ACC112 (cell line): Measurements from ENCODE around the gene AKAP1.

Experiments
- H2AFZ ChIP-seq: fragments of 200-600 bp; sonication (generic); one replicate; pipeline ENCODE4 v1.6.0; 2017; ENCODE audit warnings: antibody characterized with exemption, low read length; ENCODE audit not compliant: unreplicated experiment
- H3K27ac ChIP-seq: fragments of 200-600 bp; sonication (generic); 2 replicates; pipeline ENCODE4 v1.5.1; 2014; ENCODE audit warnings: low read depth, mild to moderate bottlenecking, antibody characterized with exemption, low read length, moderate library complexity
- H3K27me3 ChIP-seq: fragments of 200-600 bp; sonication (generic); 2 replicates; pipeline ENCODE4 v1.6.1; 2014; ENCODE audit warnings: mild to moderate bottlenecking, antibody characterized with exemption, low read length, moderate library complexity, mixed read lengths; ENCODE audit not compliant: insufficient read depth
- H3K36me3 ChIP-seq: fragments of 200-600 bp; sonication (generic); 2 replicates; pipeline ENCODE4 v1.6.1; 2016; ENCODE audit warnings: mild to moderate bottlenecking, antibody characterized with exemption, low read length, moderate library complexity, mixed read lengths; ENCODE audit not compliant: insufficient read depth
- H3K4me1 ChIP-seq: fragments of 200-600 bp; sonication (generic); one replicate; pipeline ENCODE4 v1.6.1; 2016; ENCODE audit warnings: low read length, mixed read lengths; ENCODE audit not compliant: insufficient read depth, unreplicated experiment, control insufficient read depth
- H3K4me3 ChIP-seq: fragments of 200-600 bp; sonication (generic); 2 replicates; pipeline ENCODE4 v1.5.1; 2014; ENCODE audit warnings: mild to moderate bottlenecking, low read depth, low read length
- H3K79me2 ChIP-seq: fragments of 200-600 bp; sonication (generic); one replicate; pipeline ENCODE4 v1.6.0; 2016; ENCODE audit warnings: low read length; ENCODE audit not compliant: control insufficient read depth, unreplicated experiment, insufficient read depth

AKAP1 gene

GRCh38 chr17:57113656-57114055 lies 28.6 kb downstream of the AKAP1 start:
- no peak overlapping the region for H3K4me3 ChIP-seq

GRCh38 chr17:57114085-57114673 lies 29.1 kb downstream of the AKAP1 start:
- no peaks in the 10 kb centered on the region for H3K4me1 ChIP-seq
- peaks cover 3% of the 10 kb centered on the region; the same call in 1 of the 2 replicates for H3K36me3 ChIP-seq
- no peaks in the 10 kb centered on the region for H3K27me3 ChIP-seq
- no peak overlapping the region for H3K27ac ChIP-seq
- H2AFZ ChIP-seq: no peak overlapping the region
- no peaks in the 10 kb centered on the region for H3K79me2 ChIP-seq
- H3K4me3 ChIP-seq: no peak overlapping the region

More at GRCh38 chr17:57113656-57114055, 28.6 kb downstream of the AKAP1 start:
- H3K36me3 ChIP-seq: peaks cover 3% of the 10 kb centered on the region; the same call in 1 of the 2 replicates
- H3K79me2 ChIP-seq: no peaks in the 10 kb centered on the region
- no peak overlapping the region for H3K27ac ChIP-seq
- no peaks in the 10 kb centered on the region for H3K4me1 ChIP-seq
- H2AFZ ChIP-seq: no peak overlapping the region
- H3K27me3 ChIP-seq: no peaks in the 10 kb centered on the region

GRCh38 chr17:57115377-57115776 lies 30.3 kb downstream of the AKAP1 start:
- Histone ChIP-seq H3K36me3 (peaks cover 3% of the 10 kb centered on the region; the same call in 1 of the 2 replicates), H3K4me1 (no peaks in the 10 kb centered on the region), H3K79me2 (no peaks in the 10 kb centered on the region), H2AFZ (no peak overlapping the region), H3K27ac (no peak overlapping the region), H3K4me3 (no peak overlapping the region), H3K27me3 (no peaks in the 10 kb centered on the region)

GRCh38 chr17:57115916-57116315 lies 30.9 kb downstream of the AKAP1 start:
- Histone ChIP-seq H3K4me1 (no peaks in the 10 kb centered on the region), H3K27me3 (no peaks in the 10 kb centered on the region), H3K27ac (no peak overlapping the region), H3K79me2 (no peaks in the 10 kb centered on the region), H3K36me3 (peaks cover 3% of the 10 kb centered on the region; the same call in 1 of the 2 replicates), H3K4me3 (no peak overlapping the region), H2AFZ (no peak overlapping the region)

- Histone ChIP-seq H3K79me2 (no peaks in the 10 kb centered on the region), H3K4me1 (no peaks in the 10 kb centered on the region), H3K36me3 (peaks cover 3% of the 10 kb centered on the region; the same call in 1 of the 2 replicates), H2AFZ (no peak overlapping the region), H3K27ac (no peak overlapping the region), H3K27me3 (no peaks in the 10 kb centered on the region), H3K4me3 (no peak overlapping the region)
These were observed 32.8 kb downstream of the AKAP1 start for GRCh38 chr17:57117798-57118197.

GRCh38 chr17:57120814-57121213 lies 35.8 kb downstream of the AKAP1 start:
- Histone ChIP-seq H3K79me2 (no peaks in the 10 kb centered on the region), H3K4me1 (no peaks in the 10 kb centered on the region), H3K27me3 (no peaks in the 10 kb centered on the region), H3K4me3 (no peak overlapping the region), H3K36me3 (no peaks in the 10 kb centered on the region), H3K27ac (no peak overlapping the region), H2AFZ (no peak overlapping the region)

- Histone ChIP-seq H3K36me3 (no peaks in the 10 kb centered on the region), H3K4me1 (no peaks in the 10 kb centered on the region), H3K79me2 (no peaks in the 10 kb centered on the region), H2AFZ (no peak overlapping the region), H3K4me3 (no peak overlapping the region), H3K27ac (no peak overlapping the region), H3K27me3 (no peaks in the 10 kb centered on the region)
These were observed 36.4 kb downstream of the AKAP1 start for GRCh38 chr17:57121308-57122042.

- H3K27ac ChIP-seq: no peak overlapping the region
- H2AFZ ChIP-seq: no peak overlapping the region
- H3K4me3 ChIP-seq: no peak overlapping the region
- no peaks in the 10 kb centered on the region for H3K27me3 ChIP-seq
- no peaks in the 10 kb centered on the region for H3K4me1 ChIP-seq
- no peaks in the 10 kb centered on the region for H3K79me2 ChIP-seq
- no peaks in the 10 kb centered on the region for H3K36me3 ChIP-seq
These were observed 39.0 kb downstream of the AKAP1 start for GRCh38 chr17:57124053-57124452.

GRCh38 chr17:57125406-57125805 lies 40.4 kb downstream of the AKAP1 start:
- no peaks in the 10 kb centered on the region for H3K4me1 ChIP-seq
- no peak overlapping the region for H2AFZ ChIP-seq
- no peaks in the 10 kb centered on the region for H3K36me3 ChIP-seq
- H3K27ac ChIP-seq: no peak overlapping the region
- no peaks in the 10 kb centered on the region for H3K79me2 ChIP-seq
- H3K4me3 ChIP-seq: no peak overlapping the region
- no peaks in the 10 kb centered on the region for H3K27me3 ChIP-seq

- Histone ChIP-seq H3K27me3 (no peaks in the 10 kb centered on the region), H3K79me2 (no peaks in the 10 kb centered on the region), H3K36me3 (no peaks in the 10 kb centered on the region), H3K4me1 (no peaks in the 10 kb centered on the region), H2AFZ (no peak overlapping the region), H3K27ac (no peak overlapping the region), H3K4me3 (no peak overlapping the region)
These were observed 40.8 kb downstream of the AKAP1 start for GRCh38 chr17:57125866-57126265.
